H1 (cell line): ENCODE measurements around the gene RNF44. TPM values are rescaled to one million over a fixed set of nuclear protein-coding genes. Genes with fewer than 3 reads are reported as not detected.
"Not testable (repeated sequence)": the region's sequence is repeated elsewhere in the genome, so short reads cannot be mapped to it uniquely, and the experiment has no call there.

ENCODE experiments used
- CTCF ChIA-PET: fragments of 300-600 bp; sonication (Branson Sonifier 250); formaldehyde crosslinking; loops from one replicate; lab custom pipeline; 2021; ENCODE audit not compliant: partially characterized antibody; lab: Charles Lee
- POLR2A ChIA-PET: fragments of 300-600 bp; sonication (Branson Sonifier 250); formaldehyde crosslinking; loops from one replicate; lab custom pipeline; 2021; ENCODE audit warnings: inconsistent platforms; ENCODE audit not compliant: partially characterized antibody; lab: Charles Lee
- DNase-seq, 2 experiments: peaks; one replicate each; pipeline versions ENCODE4 v3.0.0 to v3.0.0-alpha.2; 2010 to 2022; ENCODE audit warnings: low spot score in 2 of 2, low read depth in 1 of 2, mixed read lengths in 1 of 2
- FAIRE-seq: peaks from 2 replicates; lab custom pipeline; 2011; peaks lifted over from hg19 to GRCh38; lab: Jason Lieb, UNC
- H2AFZ ChIP-seq: 2 replicates; pipeline ENCODE4 v1.8.1; 2012; ENCODE audit warnings: low read length, inconsistent platforms
- H2AK5ac ChIP-seq: 2 replicates; pipeline ENCODE4 v1.6.1; 2013; ENCODE audit warnings: low read depth, low read length
- H2BK120ac ChIP-seq: replicated peaks from 2 replicates; pipeline ENCODE3; 2013; ENCODE audit warnings: low read depth, low read length, inconsistent platforms
- H2BK12ac ChIP-seq: 2 replicates; pipeline ENCODE4 v1.6.1; 2013; ENCODE audit warnings: low read depth, low read length
- H2BK15ac ChIP-seq: 2 replicates; pipeline ENCODE4 v1.6.1; 2013; ENCODE audit warnings: low read length
- H2BK20ac ChIP-seq: 2 replicates; pipeline ENCODE4 v1.6.1; 2013; ENCODE audit warnings: low read length
- H2BK5ac ChIP-seq: 2 replicates; pipeline ENCODE4 v1.6.1; 2013; ENCODE audit warnings: low read depth, low read length
- H3K14ac ChIP-seq: 2 replicates; pipeline ENCODE4 v1.6.1; 2013; ENCODE audit warnings: inconsistent platforms; ENCODE audit not compliant: insufficient read length
- H3K18ac ChIP-seq: 2 replicates; pipeline ENCODE4 v1.6.1; 2013; ENCODE audit warnings: low read length; ENCODE audit errors: extremely low read depth
- H3K23ac ChIP-seq: 2 replicates; pipeline ENCODE4 v1.6.1; 2013; ENCODE audit warnings: inconsistent platforms; ENCODE audit not compliant: insufficient read length
- H3K23me2 ChIP-seq: 2 replicates; pipeline ENCODE4 v1.6.1; 2013; ENCODE audit warnings: low read depth, low read length
- H3K27ac ChIP-seq: 2 replicates; pipeline ENCODE4 v1.6.1; 2011; ENCODE audit warnings: low read depth, low read length, inconsistent platforms
- H3K27me3 ChIP-seq, 4 experiments: replicated peaks in 1 of 4; 1 replicate in 1 of 4; 2 replicates in 3 of 4; pipeline versions ENCODE4 v1.6.1 to v1.8.1; 2011 to 2013; ENCODE audit warnings: low read length in 3 of 4, mild to moderate bottlenecking in 3 of 4, inconsistent platforms in 2 of 4, mixed read lengths in 2 of 4, moderate library complexity in 1 of 4; ENCODE audit not compliant: control insufficient read depth in 3 of 4, insufficient read depth in 3 of 4; ENCODE audit errors: extremely low read depth in 1 of 4
- H3K36me3 ChIP-seq, 4 experiments: 2 replicates each; pipeline versions ENCODE4 v1.6.1 to v1.8.1; 2011 to 2013; ENCODE audit warnings: mild to moderate bottlenecking in 4 of 4, low read length in 3 of 4, moderate library complexity in 2 of 4, control low read depth in 1 of 4, inconsistent platforms in 1 of 4; ENCODE audit not compliant: insufficient read depth in 4 of 4, control insufficient read depth in 2 of 4
- H3K4ac ChIP-seq: replicated peaks from 2 replicates; pipeline ENCODE3; 2013; ENCODE audit warnings: low read length, low read depth, mixed read lengths, inconsistent platforms; ENCODE audit not compliant: insufficient read length
- H3K4me1 ChIP-seq, 4 experiments: replicated peaks in 1 of 4; 1 replicate in 1 of 4; 2 replicates in 3 of 4; pipeline versions ENCODE4 v1.6.1 to v1.8.1; 2011 to 2013; ENCODE audit warnings: low read length in 3 of 4, inconsistent platforms in 2 of 4, mixed read lengths in 1 of 4; ENCODE audit not compliant: insufficient read depth in 4 of 4, control insufficient read depth in 3 of 4
- H3K4me2 ChIP-seq, 2 experiments: 2 replicates each; pipeline versions ENCODE4 v1.6.1 to v1.8.1; 2011 to 2013; ENCODE audit warnings: low read depth in 2 of 2, low read length in 2 of 2, control low read depth in 1 of 2, inconsistent platforms in 1 of 2, mild to moderate bottlenecking in 1 of 2; ENCODE audit not compliant: insufficient read depth in 1 of 2
- H3K4me3 ChIP-seq, 4 experiments: fragments of 200-600, 300-600 bp in 1 of 4; sonication (generic), shearing (Covaris generic), sonication (Bioruptor Twin) in 1 of 4; 2 replicates each; pipeline versions ENCODE4 v1.5.1 to v1.8.1; 2011 to 2016; ENCODE audit warnings: low read length in 4 of 4, low read depth in 3 of 4, control low read depth in 2 of 4, inconsistent platforms in 2 of 4, mild to moderate bottlenecking in 2 of 4, mixed read lengths in 1 of 4, moderate library complexity in 1 of 4; ENCODE audit not compliant: insufficient read depth in 2 of 4; ENCODE audit errors: extremely low read depth in 1 of 4
- H3K56ac ChIP-seq: replicated peaks from 2 replicates; pipeline ENCODE3; 2013; ENCODE audit warnings: low read depth, mild to moderate bottlenecking, mixed read lengths, low read length, inconsistent platforms; ENCODE audit not compliant: insufficient read length
- H3K79me1 ChIP-seq: 2 replicates; pipeline ENCODE4 v1.6.1; 2013; ENCODE audit warnings: low read depth, low read length, control low read depth
- H3K79me2 ChIP-seq, 2 experiments: 2 replicates each; pipeline versions ENCODE4 v1.6.1 to v1.8.1; 2012 to 2013; ENCODE audit warnings: low read length in 2 of 2, mild to moderate bottlenecking in 2 of 2, inconsistent platforms in 1 of 2; ENCODE audit not compliant: insufficient read depth in 2 of 2, control insufficient read depth in 1 of 2
- H3K9ac ChIP-seq, 4 experiments: replicated peaks in 1 of 4; 1 replicate in 1 of 4; 2 replicates in 3 of 4; pipeline versions ENCODE4 v1.6.1 to v1.8.1; 2011 to 2013; ENCODE audit warnings: low read depth in 3 of 4, low read length in 3 of 4, control low read depth in 2 of 4, mild to moderate bottlenecking in 2 of 4, moderate library complexity in 2 of 4, inconsistent platforms in 1 of 4; ENCODE audit errors: extremely low read depth in 1 of 4
- H3K9me3 ChIP-seq, 2 experiments: 2 replicates each; pipeline versions ENCODE4 v1.6.1 to v1.8.1; 2012 to 2013; ENCODE audit warnings: mild to moderate bottlenecking in 2 of 2, moderate library complexity in 2 of 2, control low read depth in 1 of 2, inconsistent platforms in 1 of 2, low read depth in 1 of 2, low read length in 1 of 2, mixed read lengths in 1 of 2; ENCODE audit not compliant: insufficient read depth in 2 of 2
- H4K20me1 ChIP-seq, 2 experiments: replicated peaks in 1 of 2; 2 replicates each; pipeline versions ENCODE3 to v1.8.1; 2011 to 2013; ENCODE audit warnings: inconsistent platforms in 2 of 2, low read length in 2 of 2, mild to moderate bottlenecking in 1 of 2; ENCODE audit not compliant: insufficient read depth in 2 of 2, control insufficient read depth in 1 of 2
- H4K5ac ChIP-seq: 2 replicates; pipeline ENCODE4 v1.6.1; 2013; ENCODE audit warnings: low read length, low read depth, mixed read lengths, inconsistent platforms; ENCODE audit not compliant: insufficient read length
- H4K8ac ChIP-seq: 2 replicates; pipeline ENCODE4 v1.8.0; 2013; ENCODE audit warnings: mild to moderate bottlenecking, moderate library complexity, low read length, inconsistent platforms; ENCODE audit not compliant: insufficient read depth; ENCODE audit errors: extremely low read depth
- H4K91ac ChIP-seq: replicated peaks from 2 replicates; pipeline ENCODE3; 2013; ENCODE audit warnings: low read length, mixed read lengths, inconsistent platforms; ENCODE audit not compliant: insufficient read length
- WGBS, 2 experiments: shearing (Covaris generic) in 1 of 2; methylation state at CpG; one replicate each; pipeline versions ENCODE4 v1.1.6 to v1.1.7; 2013 to 2015; ENCODE audit warnings: low lambda C conversion rate in 2 of 2, mixed read lengths in 2 of 2, inconsistent platforms in 1 of 2, low coverage in 1 of 2, missing lambda C conversion rate in 1 of 2; ENCODE audit not compliant: insufficient replicate concordance in 2 of 2, insufficient coverage in 1 of 2, insufficient read length in 1 of 2; ENCODE audit errors: extremely low coverage in 1 of 2, missing lambda C conversion rate in 1 of 2; 5-methylcytosine and 5-hydroxymethylcytosine counted together
- polyA plus RNA-seq, 7 experiments: library from polyadenylated mRNA; depleted of rRNA in 3 of 7; stranded (reverse) in 5 of 7; unstranded in 2 of 7; fragments of >200 nt in 5 of 7; fragments of 200-250 nt in 2 of 7; gene quantifications; 1 replicate in 5 of 7; 2 replicates in 1 of 7; 4 replicates in 1 of 7; pipeline versions ENCODE4 v1.2.1 to v1.2.3, GENCODE V29; 2011 to 2013; ENCODE audit warnings: missing spikeins in 2 of 7, mixed read lengths in 2 of 7
- total RNA-seq: library from RNA; stranded (reverse); fragmentation: NEBNext Ultra II Directional; extraction: Animal tissue kit (Norgen Biotek cat#: 25700); gene quantifications from 2 replicates; pipeline ENCODE4 v1.2.1, GENCODE V29; 2021

RNF44 gene
- total and polyA plus RNA-seq, 2 of the 8 experiments (the other 6 are each of a cell fraction or from before 2014, with no cell fraction given) = 54.7 to 164 TPM

- not testable (repeated sequence) for H2BK120ac ChIP-seq, H2BK15ac ChIP-seq, H2BK12ac ChIP-seq, H3K27me3 ChIP-seq, H2AFZ ChIP-seq, H3K36me3 ChIP-seq, DNase-seq, H2AK5ac ChIP-seq, H3K4ac ChIP-seq, H4K20me1 ChIP-seq, FAIRE-seq, H4K91ac ChIP-seq, H3K4me3 ChIP-seq, H3K9me3 ChIP-seq, H3K23ac ChIP-seq, H3K14ac ChIP-seq, H2BK20ac ChIP-seq, H4K5ac ChIP-seq, H3K4me2 ChIP-seq, H3K18ac ChIP-seq, H3K56ac ChIP-seq, H3K23me2 ChIP-seq, H3K27ac ChIP-seq, H3K9ac ChIP-seq, H3K79me1 ChIP-seq, H3K79me2 ChIP-seq, H2BK5ac ChIP-seq
- 88% methylated on average over 11 of the region's 11 CpGs; no CpG with 5 or more reads in 1 of the 2 experiments for WGBS, 2 experiments
- CTCF ChIA-PET = interaction anchor here (2.7 to 2.9 kb wide), 2 partner anchors 23 to 28 kb away, joined by 13 to 16 read pairs; no protein-coding TSS in a partner anchor
- POLR2A ChIA-PET = interaction anchor here (1.2 to 6.9 kb wide), 2 partner anchors 14 to 23 kb away, joined by 4 to 63 read pairs; partner anchors contain the start of gene RNF44
- H3K4me1 ChIP-seq = peaks cover 0 to 11% (median 4%) of the 10 kb centered on the region in 4 experiments; a peak in 3 of 7 replicates
- peak overlapping the region; percentile 41; the same call in 1 of the 2 replicates for H4K8ac ChIP-seq
Measured at GRCh38 chr5:176550937-176551336, 13.7 kb upstream of the RNF44 start.
